ENCODE results near the gene PLB1.
A peak's percentile ranks its signal among the peaks of the same experiment; 100 is the strongest.
"Not testable (repeated sequence)": the region's sequence is repeated elsewhere in the genome, so short reads cannot be mapped to it uniquely, and the experiment has no call there.

The PLB1 gene

DNA sequence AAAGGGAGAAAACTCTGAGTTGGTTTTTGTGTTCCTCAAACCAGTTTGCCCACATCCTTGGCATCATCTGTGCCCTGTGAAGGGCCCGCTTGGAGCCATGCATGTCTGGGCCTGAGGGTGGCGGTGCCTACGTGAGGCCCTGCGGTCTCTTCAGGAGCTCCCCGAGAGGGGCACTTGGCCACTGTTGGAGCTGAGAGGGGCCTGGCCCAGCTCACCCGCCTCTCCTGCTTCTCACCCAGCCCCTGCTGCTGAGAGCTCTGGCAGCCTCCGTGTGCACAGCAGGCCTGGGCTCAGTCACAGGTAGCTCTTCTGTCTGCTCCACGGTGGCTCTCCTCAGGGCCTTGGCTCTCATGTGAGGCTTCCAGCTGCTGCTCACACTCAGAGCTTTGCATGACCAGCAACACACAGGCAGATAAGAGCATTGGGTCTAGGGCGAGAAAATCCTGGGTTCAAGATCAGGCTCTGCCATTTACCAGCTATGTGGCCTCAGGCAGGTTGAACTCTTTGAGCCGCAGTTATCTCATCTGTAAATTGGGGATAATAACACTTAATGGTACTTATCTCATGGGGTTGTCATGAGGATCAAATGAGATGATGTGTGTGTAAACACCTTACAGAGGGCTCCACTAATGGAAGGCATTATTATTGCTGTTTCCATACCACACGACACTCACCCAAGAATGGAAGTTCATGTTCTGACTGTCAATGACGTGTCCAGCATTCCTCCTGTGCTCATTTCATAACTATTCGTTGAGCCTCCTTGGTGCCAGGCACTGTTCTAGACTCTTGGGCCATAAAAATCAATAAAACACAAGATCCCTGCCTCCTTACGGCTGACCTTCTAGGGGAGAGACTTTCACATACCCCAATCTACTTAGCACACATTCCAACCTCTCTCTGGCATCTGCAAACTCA, 41.6 kb upstream of the PLB1 start:
- in situ Hi-C loops (cut with HindIII; ENCODE audit: low pct_unique_long_range_greater_than_20kb, low sequenced_read_pairs): no loop called here
- TF ChIP-seq JUND (IDR thresholded peaks at IDR 0.05; ENCODE audit: low read depth): no peak

DNA sequence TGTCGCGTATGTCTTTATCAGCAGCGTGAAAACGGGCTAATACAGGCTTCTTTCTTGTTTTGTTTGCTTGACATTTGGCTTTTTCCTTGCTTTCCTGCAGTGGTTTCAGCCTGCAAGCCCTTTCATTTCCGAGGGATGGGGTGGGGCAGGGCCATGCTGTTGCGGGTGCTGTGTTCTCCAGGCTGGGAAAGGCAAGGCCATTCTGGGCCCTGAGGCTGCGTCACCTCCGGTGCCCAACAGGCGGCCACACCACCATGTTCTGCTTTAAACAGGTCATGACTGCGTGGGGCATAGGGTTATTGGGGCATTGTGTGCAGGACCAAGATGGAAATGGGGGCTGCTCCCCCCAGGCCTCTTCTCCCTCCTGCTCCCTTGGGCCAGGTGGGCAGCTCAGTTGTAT, 38.6 kb upstream of the PLB1 start:
- DNase-seq (ENCODE audit: low read depth in 1 of 2, low spot score in 1 of 2): no peak
- in situ Hi-C loops (cut with HindIII; ENCODE audit: low pct_unique_long_range_greater_than_20kb, low sequenced_read_pairs): no loop called here
- no peak for TF ChIP-seq JUND (IDR thresholded peaks at IDR 0.05; ENCODE audit: low read depth)

More for the DNA sequence above, 41.6 kb upstream of the PLB1 start:
- DNase-seq (ENCODE audit: low read depth in 1 of 2, low spot score in 1 of 2): peak in 1 of 2 experiments; percentile 34

DNA sequence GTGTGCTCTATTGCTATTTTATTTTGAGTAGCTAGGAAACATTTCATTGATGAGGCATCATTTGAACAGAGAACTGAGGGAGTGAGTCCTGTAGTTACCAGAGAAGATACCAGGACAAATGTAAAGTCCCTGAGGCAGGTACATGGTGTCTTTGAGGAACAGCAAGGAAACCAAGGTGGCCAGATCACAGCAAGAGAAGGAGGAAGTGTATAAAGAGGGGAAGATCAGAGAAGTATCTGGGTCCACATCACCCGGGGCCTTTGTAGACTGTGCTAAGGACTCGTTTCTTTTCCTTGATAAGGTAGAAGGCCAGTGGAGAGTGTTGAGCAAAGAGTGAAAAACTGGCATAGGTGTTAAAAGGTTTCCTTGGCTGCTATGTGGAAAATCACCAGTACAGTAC, 34.8 kb upstream of the PLB1 start:
- no peak for DNase-seq (ENCODE audit: low read depth in 1 of 2, low spot score in 1 of 2)
- TF ChIP-seq JUND (IDR thresholded peaks at IDR 0.05; ENCODE audit: low read depth): no peak
- in situ Hi-C loops (cut with HindIII; ENCODE audit: low pct_unique_long_range_greater_than_20kb, low sequenced_read_pairs): no loop called here

DNA sequence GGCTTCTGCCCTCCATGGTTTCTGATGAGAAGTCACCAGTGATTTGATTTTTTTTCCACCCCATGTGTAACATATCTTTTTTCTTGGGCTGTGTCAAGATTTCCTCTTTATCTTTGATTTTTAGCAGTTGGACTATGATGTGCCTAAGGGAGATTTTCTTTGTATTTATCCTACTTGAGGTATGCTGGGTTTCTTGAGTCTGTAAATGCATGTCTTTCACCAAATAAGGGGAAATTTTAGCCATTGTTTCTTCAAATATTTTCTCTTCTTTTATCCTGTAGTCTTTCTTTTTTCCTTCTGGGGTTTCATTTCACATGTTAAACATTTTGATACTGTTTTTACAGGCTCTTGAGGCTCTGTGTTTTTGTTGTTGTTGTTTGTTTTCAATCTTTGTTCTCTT, 33.7 kb upstream of the PLB1 start:
- TF ChIP-seq JUND (IDR thresholded peaks at IDR 0.05; ENCODE audit: low read depth): no peak
- in situ Hi-C loops (cut with HindIII; ENCODE audit: low pct_unique_long_range_greater_than_20kb, low sequenced_read_pairs): no loop called here
- DNase-seq (ENCODE audit: low read depth in 1 of 2, low spot score in 1 of 2): no peak

DNA sequence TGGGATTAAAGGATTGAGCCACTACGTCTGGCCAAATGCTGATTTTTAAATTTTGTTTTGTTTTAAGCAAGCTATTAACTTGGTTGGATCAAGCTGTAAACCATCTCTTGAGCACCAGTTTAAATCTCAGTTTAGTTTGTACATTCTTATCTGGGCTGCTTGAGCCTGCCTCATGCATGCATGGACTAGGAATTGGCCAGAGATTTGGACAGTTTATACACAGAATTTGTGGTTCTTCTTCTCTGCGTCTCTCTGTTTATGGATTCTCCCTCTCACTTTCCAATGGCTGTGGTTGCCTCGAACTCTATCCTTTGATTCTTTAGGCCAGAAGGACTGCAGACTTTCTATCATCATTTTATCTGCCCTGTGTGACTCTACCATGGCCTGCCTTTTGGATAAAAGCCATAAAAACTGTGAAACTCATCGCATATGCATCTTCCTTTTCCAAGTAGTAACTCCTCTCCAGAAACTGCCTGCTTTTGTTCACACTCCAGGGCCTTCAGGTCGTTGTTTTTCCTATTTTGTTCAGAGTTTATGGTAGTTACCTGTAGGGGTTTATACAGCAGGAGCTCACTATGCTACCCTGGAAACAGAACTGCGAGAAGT, 32.5 kb upstream of the PLB1 start:
- no peak for TF ChIP-seq JUND (IDR thresholded peaks at IDR 0.05; ENCODE audit: low read depth)
- in situ Hi-C loops (cut with HindIII; ENCODE audit: low pct_unique_long_range_greater_than_20kb, low sequenced_read_pairs): no loop called here
- no peak for DNase-seq (ENCODE audit: low read depth in 1 of 2, low spot score in 1 of 2)

DNA sequence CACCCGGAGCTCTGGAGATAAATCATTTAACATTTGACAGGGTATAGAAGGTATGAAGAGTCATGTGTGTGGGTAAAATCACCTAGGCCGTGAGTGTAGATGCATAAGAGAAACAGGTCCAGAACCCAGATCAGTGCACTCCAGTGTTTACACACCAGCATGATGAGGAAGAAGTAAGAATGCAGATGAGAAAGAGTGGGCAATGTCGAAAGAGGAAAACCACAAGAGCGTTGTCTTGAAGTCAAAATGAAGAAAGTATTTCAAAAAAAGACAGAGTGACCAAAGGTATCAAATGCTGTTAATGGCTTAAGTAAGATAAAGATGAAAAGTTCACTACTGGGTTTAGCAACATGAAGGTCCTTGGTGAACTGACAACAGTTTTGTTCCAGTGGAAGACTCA, 32.0 kb upstream of the PLB1 start:
- in situ Hi-C loops (cut with HindIII; ENCODE audit: low pct_unique_long_range_greater_than_20kb, low sequenced_read_pairs): no loop called here
- TF ChIP-seq JUND (IDR thresholded peaks at IDR 0.05; ENCODE audit: low read depth): no peak
- no peak for DNase-seq (ENCODE audit: low read depth in 1 of 2, low spot score in 1 of 2)

DNA sequence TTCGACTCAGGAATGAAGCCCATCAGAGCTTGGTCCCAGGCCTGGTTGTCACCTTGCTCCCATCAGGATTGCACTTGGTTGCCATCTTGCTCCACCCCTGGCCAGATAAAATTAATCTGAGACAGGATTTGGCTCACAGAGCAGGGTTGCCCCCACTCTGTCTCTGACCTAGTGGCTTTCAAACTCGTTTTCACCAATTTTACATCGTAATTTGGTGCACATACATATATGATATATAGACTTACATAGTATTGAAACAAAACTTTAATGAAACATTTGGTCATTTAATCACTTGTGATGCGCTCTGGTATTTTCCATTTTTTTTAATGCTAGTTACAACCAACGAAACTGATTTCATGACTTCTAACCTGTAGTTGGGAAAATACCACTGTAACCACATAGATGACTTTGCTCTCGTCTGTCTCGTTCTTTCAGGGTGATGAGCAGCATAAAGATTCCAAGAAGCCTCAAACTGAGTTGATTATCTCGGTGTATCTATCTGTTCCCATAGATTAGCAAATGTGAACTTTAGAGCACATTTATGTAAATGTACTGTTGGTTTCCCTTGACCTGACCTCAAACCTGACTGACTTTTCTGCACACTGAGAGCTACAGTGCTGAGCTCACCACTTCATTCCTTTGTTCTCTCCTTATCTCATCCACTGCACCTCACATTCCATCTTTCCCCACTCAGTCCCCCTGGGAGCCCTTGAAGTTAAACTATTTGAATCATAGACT, 30.5 kb upstream of the PLB1 start:
- TF ChIP-seq JUND (IDR thresholded peaks at IDR 0.05; ENCODE audit: low read depth): no peak
- no peak for DNase-seq (ENCODE audit: low read depth in 1 of 2, low spot score in 1 of 2)
- in situ Hi-C loops (cut with HindIII; ENCODE audit: low pct_unique_long_range_greater_than_20kb, low sequenced_read_pairs): no loop called here

DNA sequence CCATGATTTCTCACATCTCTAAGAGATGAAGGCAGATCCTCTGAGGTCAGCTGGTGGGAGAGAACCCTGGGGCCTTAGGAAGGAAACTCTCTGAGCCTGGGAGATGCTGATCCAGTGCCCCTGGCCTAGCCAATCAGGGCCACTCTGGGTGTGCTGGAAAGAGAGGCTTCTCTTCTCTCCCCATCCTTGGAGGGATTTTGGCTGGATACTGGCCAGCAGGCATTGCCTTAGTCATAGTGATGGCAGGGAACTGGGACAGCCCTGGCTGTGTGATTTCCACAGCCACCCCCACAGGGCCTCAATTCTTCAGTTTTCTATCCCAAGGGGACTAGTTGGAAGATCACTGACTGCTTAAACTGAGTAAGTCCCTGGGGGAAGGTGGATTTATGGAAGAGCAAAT, 26.6 kb upstream of the PLB1 start:
- no peak for DNase-seq (ENCODE audit: low read depth in 1 of 2, low spot score in 1 of 2)
- TF ChIP-seq JUND (IDR thresholded peaks at IDR 0.05; ENCODE audit: low read depth): no peak
- in situ Hi-C loops (cut with HindIII; ENCODE audit: low pct_unique_long_range_greater_than_20kb, low sequenced_read_pairs): no loop called here

DNA sequence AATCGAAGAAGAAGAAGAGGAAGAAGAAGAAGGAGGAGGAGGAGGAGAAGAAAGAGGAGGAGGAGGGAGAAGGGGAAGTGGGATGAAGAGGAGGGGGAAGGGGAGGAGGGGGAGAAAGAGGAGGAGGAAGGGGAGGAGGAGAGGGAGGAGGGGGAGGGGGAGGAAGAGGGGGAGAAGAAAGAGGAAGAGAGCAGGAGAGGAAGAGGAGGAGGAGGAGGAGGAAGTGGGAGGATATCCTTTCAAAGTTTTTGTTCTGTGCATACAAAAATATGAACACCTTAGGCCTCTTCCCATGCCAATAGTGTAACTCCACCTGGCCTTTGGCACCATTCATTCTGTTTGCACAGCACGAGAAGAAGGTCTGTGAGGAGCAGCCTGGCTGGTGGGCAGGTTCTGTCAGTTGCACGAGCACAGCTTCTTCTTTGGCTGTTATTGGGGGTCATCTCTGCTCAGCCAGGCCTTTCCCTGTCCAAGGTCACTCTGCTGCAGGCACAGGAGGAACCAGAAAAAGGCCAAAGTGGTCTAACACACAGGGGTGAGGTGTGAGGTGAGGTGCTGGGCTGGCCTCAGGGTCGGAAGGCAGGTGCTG, 25.8 kb upstream of the PLB1 start:
- TF ChIP-seq JUND (IDR thresholded peaks at IDR 0.05; ENCODE audit: low read depth): no peak
- DNase-seq (ENCODE audit: low read depth in 1 of 2, low spot score in 1 of 2): peak in 1 of 2 experiments; percentile 25
- in situ Hi-C loops (cut with HindIII; ENCODE audit: low pct_unique_long_range_greater_than_20kb, low sequenced_read_pairs): no loop called here

DNA sequence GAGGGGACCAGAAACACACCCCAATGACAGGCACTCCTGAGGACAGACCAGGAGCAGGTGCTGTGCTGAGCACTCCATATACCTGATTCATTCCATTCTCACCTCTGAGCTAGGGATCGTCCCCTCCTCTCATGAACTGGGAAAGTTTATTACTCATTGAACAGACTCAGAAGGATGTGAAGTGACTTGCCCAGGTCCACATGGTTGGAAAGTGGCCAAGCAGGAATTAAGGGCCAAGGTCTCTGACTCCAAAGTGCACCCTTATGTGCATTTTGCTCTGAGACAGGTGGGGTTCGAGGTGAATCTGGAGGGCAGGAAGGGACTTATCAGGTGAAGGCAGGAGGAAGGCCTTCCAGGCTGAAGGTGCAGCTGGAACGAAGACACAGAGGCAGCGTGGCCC, 25.1 kb upstream of the PLB1 start:
- in situ Hi-C loops (cut with HindIII; ENCODE audit: low pct_unique_long_range_greater_than_20kb, low sequenced_read_pairs): no loop called here
- DNase-seq (ENCODE audit: low read depth in 1 of 2, low spot score in 1 of 2): no peak
- TF ChIP-seq JUND (IDR thresholded peaks at IDR 0.05; ENCODE audit: low read depth): no peak

DNA sequence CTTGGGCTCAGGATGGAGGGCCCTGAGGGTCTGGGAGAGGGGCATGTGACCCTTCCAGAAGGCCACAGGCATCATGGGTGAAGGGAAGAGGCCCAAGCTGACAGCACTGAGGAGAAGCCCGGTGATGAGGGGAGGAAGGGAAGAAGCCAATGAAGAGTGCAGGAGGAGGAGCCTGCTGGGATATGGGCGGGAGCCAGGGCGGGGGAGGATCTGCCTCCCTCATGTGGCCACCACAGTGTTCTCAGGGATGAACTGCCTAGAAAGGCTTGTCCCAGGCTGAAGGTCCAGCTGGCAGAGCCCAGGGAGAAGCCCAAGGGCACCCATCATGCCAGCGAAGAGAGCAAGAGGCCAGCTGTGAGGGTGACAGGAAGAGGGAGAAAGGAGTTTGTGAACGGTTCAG, 24.6 kb upstream of the PLB1 start:
- no peak for DNase-seq (ENCODE audit: low read depth in 1 of 2, low spot score in 1 of 2)
- no peak for TF ChIP-seq JUND (IDR thresholded peaks at IDR 0.05; ENCODE audit: low read depth)
- in situ Hi-C loops (cut with HindIII; ENCODE audit: low pct_unique_long_range_greater_than_20kb, low sequenced_read_pairs): no loop called here

DNA sequence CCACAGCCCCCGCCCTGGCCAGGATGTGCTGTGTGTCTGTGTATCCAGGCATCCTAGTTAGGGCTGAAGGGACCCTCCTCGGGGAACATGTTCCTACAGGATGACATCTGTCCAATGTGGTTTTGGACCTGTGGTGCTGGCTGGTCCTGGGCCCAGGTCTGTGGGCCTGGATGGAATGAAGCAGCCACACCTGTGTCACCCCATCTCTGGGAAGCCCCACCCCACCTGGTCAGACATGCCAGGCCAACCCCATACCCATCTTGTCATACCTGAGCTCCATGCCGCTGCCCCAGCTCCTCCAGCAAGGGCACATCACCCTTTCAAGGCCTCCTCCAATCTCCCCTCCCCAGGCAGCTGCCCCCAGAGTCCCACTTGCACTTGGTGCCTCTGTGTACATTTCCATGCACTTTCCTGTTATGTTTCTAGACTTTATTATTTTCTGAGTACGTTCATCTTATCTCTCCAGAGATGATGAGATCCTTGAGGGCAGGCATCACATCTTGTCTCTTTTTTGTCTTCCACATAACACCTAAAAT, 24.1 kb upstream of the PLB1 start:
- DNase-seq (ENCODE audit: low read depth in 1 of 2, low spot score in 1 of 2): no peak
- in situ Hi-C loops (cut with HindIII; ENCODE audit: low pct_unique_long_range_greater_than_20kb, low sequenced_read_pairs): no loop called here
- TF ChIP-seq JUND (IDR thresholded peaks at IDR 0.05; ENCODE audit: low read depth): no peak

DNA sequence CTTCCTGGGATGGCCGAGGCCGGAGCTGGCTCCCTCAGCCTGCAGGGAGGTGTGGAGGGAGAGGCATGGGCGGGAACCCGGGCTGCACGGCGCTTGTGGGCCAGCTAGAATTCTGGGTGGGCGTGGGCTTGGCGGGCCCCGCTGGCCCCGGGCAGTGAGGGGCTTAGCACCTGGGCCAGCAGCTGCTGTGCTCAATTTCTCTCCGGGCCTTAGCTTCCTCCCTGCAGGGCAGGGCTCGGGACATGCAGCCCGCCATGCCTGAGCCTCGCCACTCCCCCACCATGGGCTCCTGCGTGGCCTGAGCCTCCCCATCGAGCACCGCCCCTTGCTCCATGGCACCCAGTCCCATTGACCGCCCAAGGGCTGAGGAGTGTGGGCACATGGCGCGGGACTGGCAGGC, 23.2 kb upstream of the PLB1 start:
- not testable (repeated sequence) for DNase-seq (ENCODE audit: low read depth in 1 of 2, low spot score in 1 of 2)

More for the DNA sequence above, 23.2 kb upstream of the PLB1 start:
- in situ Hi-C loops (cut with HindIII; ENCODE audit: low pct_unique_long_range_greater_than_20kb, low sequenced_read_pairs): not testable (repeated sequence)
